Uterus (tissue), 4 donors: ENCODE measurements around the gene GAP43. TPM values are rescaled to one million over a fixed set of nuclear protein-coding genes. Genes with fewer than 3 reads are reported as not detected.

Experiments used
- DNase-seq, 2 donors: peaks; one replicate each; pipeline ENCODE4 v3.0.0-alpha.2; 2019 to 2020
- H3K27ac ChIP-seq, 2 donors: fragments of 200-600 bp; sonication (generic); 1 replicate in 1 of 2; 2 replicates in 1 of 2; pipeline ENCODE4 v1.5.1; 2016 to 2018
- H3K27me3 ChIP-seq, 2 donors: fragments of 200-600 bp; sonication (generic); one replicate each; pipeline ENCODE4 v1.5.1; 2018 to 2019; ENCODE audit warnings: control low read depth in 1 of 2
- H3K36me3 ChIP-seq, 2 donors: fragments of 200-600 bp; sonication (generic); one replicate each; pipeline ENCODE4 v1.5.1; 2019; ENCODE audit warnings: control low read depth in 1 of 2
- H3K4me1 ChIP-seq, 2 donors: fragments of 200-600 bp; sonication (generic); one replicate each; pipeline ENCODE4 v1.5.1; 2018 to 2019; ENCODE audit warnings: control low read depth in 1 of 2
- H3K4me3 ChIP-seq, 2 donors: fragments of 200-600 bp; sonication (generic); 1 replicate in 1 of 2; 2 replicates in 1 of 2; pipeline ENCODE4 v1.5.1; 2018 to 2019; ENCODE audit warnings: mild to moderate bottlenecking in 1 of 2
- H3K9me3 ChIP-seq, 2 donors: fragments of 200-600 bp; sonication (generic); one replicate each; pipeline ENCODE4 v1.5.1; 2019; ENCODE audit warnings: control low read depth in 1 of 2
- CTCF ChIP-seq, 4 experiments: fragments of 200-600 bp in 2 of 4; fragments of 450-650 bp in 2 of 4; sonication (generic) in 2 of 4; IDR thresholded peaks; one replicate each; pipeline ENCODE4 v1.5.1; 2016 to 2019; ENCODE audit warnings: antibody characterized with exemption in 4 of 4, mild to moderate bottlenecking in 2 of 4, moderate library complexity in 1 of 4
- POLR2A ChIP-seq, 2 donors: fragments of 450-650 bp; IDR thresholded peaks; one replicate each; pipeline ENCODE4 v1.6.1; 2016; ENCODE audit warnings: antibody characterized with exemption in 2 of 2, mild to moderate bottlenecking in 1 of 2, moderate library complexity in 1 of 2
- intact Hi-C: fragments of 100-400 bp; cut with DNase I; formaldehyde crosslinking; loops from one replicate; pipeline ENCODE4 v1.15.1; 2023; ENCODE audit warnings: low total_unique reads
- total RNA-seq, 4 donors: library from RNA; depleted of rRNA in 3 of 4; stranded (reverse); fragments of >200 nt in 3 of 4; gene quantifications; one replicate each; pipeline versions ENCODE4 v1.1.0 to v1.2.4, GENCODE V29; 2014 to 2023
- donor health status: DM: yes; HTN: yes; CAD: no.

Gene GAP43
- total RNA-seq, 4 donors from 2014 or later, result 7.0 TPM; not detected in 3

GRCh38 chr3:115598216-115598615 is 25.1 kb upstream of the GAP43 start:
- H3K36me3 ChIP-seq, result no peaks in the 10 kb centered on the region
- no peak for DNase-seq
- no peaks in the 10 kb centered on the region for H3K4me1 ChIP-seq
- H3K27me3 ChIP-seq, result no peaks in the 10 kb centered on the region
- H3K27ac ChIP-seq, result no peak overlapping the region
- intact Hi-C loops, result no loop called here
- TF ChIP-seq POLR2A (IDR thresholded peaks at IDR 0.05) (no peak), CTCF (IDR thresholded peaks at IDR 0.05) (no peak)
- H3K9me3 ChIP-seq, result peaks cover 0 to 5% of the 10 kb centered on the region in 2 donors
- no peak overlapping the region for H3K4me3 ChIP-seq

GRCh38 chr3:115602194-115602593 is 21.1 kb upstream of the GAP43 start:
- no peak for DNase-seq
- no peak for TF ChIP-seq POLR2A (IDR thresholded peaks at IDR 0.05)
- no peak for TF ChIP-seq CTCF (IDR thresholded peaks at IDR 0.05)
- Histone ChIP-seq H3K27ac (no peak overlapping the region), H3K27me3 (no peaks in the 10 kb centered on the region), H3K9me3 (no peaks in the 10 kb centered on the region), H3K4me3 (no peak overlapping the region), H3K36me3 (no peaks in the 10 kb centered on the region), H3K4me1 (no peaks in the 10 kb centered on the region)
- intact Hi-C loops, result no loop called here

- Histone ChIP-seq H3K9me3 (no peaks in the 10 kb centered on the region), H3K27me3 (no peaks in the 10 kb centered on the region), H3K4me1 (no peaks in the 10 kb centered on the region), H3K27ac (no peak overlapping the region), H3K36me3 (no peaks in the 10 kb centered on the region), H3K4me3 (no peak overlapping the region)
- intact Hi-C loops, result no loop called here
- TF ChIP-seq POLR2A (IDR thresholded peaks at IDR 0.05), result no peak
- no peak for TF ChIP-seq CTCF (IDR thresholded peaks at IDR 0.05)
- no peak for DNase-seq
Observed at GRCh38 chr3:115611630-115612029, 11.7 kb upstream of the GAP43 start.

- no peaks in the 10 kb centered on the region for H3K27me3 ChIP-seq
- no peak for TF ChIP-seq POLR2A (IDR thresholded peaks at IDR 0.05)
- no peak for TF ChIP-seq CTCF (IDR thresholded peaks at IDR 0.05)
- no peaks in the 10 kb centered on the region for H3K36me3 ChIP-seq
- no peaks in the 10 kb centered on the region for H3K9me3 ChIP-seq
- intact Hi-C loops, result no loop called here
- DNase-seq, result no peak
- no peaks in the 10 kb centered on the region for H3K4me1 ChIP-seq
- H3K4me3 ChIP-seq, result no peak overlapping the region
- H3K27ac ChIP-seq, result no peak overlapping the region
Observed at GRCh38 chr3:115615001-115615814, 8.1 kb upstream of the GAP43 start.

GRCh38 chr3:115616461-115616860 is 6.8 kb upstream of the GAP43 start:
- H3K4me3 ChIP-seq, result no peak overlapping the region
- TF ChIP-seq CTCF (IDR thresholded peaks at IDR 0.05) (no peak), POLR2A (IDR thresholded peaks at IDR 0.05) (no peak)
- H3K36me3 ChIP-seq, result no peaks in the 10 kb centered on the region
- no peaks in the 10 kb centered on the region for H3K4me1 ChIP-seq
- no peak for DNase-seq
- H3K27ac ChIP-seq, result no peak overlapping the region
- no peaks in the 10 kb centered on the region for H3K27me3 ChIP-seq
- intact Hi-C loops, result no loop called here
- no peaks in the 10 kb centered on the region for H3K9me3 ChIP-seq
